A673 (cell line): ENCODE measurements around the gene FAM236A.
"Not testable (repeated sequence)": the region's sequence is repeated elsewhere in the genome, so short reads cannot be mapped to it uniquely, and the experiment has no call there.

Source experiments
- EZH2 ChIP-seq: fragments of 200-600 bp; sonication (generic); IDR thresholded peaks from 2 replicates; pipeline ENCODE4 v1.6.1; 2017; ENCODE audit warnings: borderline replicate concordance, low read depth, mild to moderate bottlenecking, mixed read lengths, antibody characterized with exemption, low read length; ENCODE audit not compliant: poor library complexity, severe bottlenecking
- TF ChIP-seq, protein P1 (sequence below): fragments of 300-800, 200-600 bp; sonication (generic); conservative IDR thresholded peaks from 2 replicates; pipeline ENCODE4 v1.5.1; 2017; ENCODE audit warnings: low read depth, mild to moderate bottlenecking, antibody characterized with exemption, low read length, moderate library complexity, mixed read lengths

DNA sequence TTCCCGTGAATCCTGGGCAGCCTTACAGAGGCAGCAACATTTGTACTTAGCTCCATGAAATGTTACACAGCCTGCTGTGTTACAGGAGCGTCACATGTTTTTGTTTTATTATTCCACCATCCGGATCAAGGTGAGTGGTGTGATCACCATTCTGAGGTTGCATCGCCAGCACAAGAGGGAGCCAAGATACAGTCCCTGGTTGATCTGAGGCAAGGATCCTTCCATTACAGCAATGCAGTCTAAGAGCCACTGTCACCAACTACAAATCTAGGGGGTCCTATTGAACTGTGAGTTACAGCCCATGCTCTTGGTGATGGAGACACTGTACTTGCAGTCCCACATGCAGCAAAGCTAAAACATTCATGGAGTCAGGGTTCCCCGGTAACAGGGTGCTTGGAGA, 21.9 kb upstream of the FAM236A start:
- TF ChIP-seq, protein P1, sequence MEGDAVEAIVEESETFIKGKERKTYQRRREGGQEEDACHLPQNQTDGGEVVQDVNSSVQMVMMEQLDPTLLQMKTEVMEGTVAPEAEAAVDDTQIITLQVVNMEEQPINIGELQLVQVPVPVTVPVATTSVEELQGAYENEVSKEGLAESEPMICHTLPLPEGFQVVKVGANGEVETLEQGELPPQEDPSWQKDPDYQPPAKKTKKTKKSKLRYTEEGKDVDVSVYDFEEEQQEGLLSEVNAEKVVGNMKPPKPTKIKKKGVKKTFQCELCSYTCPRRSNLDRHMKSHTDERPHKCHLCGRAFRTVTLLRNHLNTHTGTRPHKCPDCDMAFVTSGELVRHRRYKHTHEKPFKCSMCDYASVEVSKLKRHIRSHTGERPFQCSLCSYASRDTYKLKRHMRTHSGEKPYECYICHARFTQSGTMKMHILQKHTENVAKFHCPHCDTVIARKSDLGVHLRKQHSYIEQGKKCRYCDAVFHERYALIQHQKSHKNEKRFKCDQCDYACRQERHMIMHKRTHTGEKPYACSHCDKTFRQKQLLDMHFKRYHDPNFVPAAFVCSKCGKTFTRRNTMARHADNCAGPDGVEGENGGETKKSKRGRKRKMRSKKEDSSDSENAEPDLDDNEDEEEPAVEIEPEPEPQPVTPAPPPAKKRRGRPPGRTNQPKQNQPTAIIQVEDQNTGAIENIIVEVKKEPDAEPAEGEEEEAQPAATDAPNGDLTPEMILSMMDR = not testable (repeated sequence)
- TF ChIP-seq EZH2 = not testable (repeated sequence)
